HG02943 (cell line): Measurements from ENCODE around the gene TEX12.
"Not testable (repeated sequence)": the region's sequence is repeated elsewhere in the genome, so short reads cannot be mapped to it uniquely, and the experiment has no call there.

Experiments used
- ATAC-seq: cut with Tn5 transposase; IDR thresholded peaks from one replicate; pipeline ENCODE4 v1.9.1; 2021; ENCODE audit warnings: mild to moderate bottlenecking, low read depth, moderate library complexity; ENCODE audit not compliant: unreplicated experiment

Gene TEX12, protein sequence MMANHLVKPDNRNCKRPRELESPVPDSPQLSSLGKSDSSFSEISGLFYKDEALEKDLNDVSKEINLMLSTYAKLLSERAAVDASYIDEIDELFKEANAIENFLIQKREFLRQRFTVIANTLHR

DNA sequence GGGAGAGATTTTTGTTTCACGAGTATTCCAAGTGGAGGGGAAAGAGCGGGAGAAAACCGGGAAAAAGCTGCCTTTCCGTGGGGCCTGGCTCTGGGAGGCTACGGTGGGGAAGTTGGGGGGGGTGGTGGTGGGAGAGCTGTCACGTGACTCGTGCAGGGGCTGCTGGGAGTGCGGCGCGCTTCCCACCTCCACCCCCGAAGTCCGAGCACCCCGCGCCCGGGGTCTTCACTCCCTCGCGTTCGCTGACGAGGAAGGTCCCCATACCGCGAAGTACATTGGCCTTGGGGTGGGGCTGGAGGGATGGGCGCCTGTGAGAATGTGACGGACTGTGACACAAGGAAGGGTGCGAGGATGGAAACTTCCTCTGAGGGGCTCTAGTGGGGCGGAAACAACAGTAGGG lies at the start of gene TEX12:
Gene TEX12 (plus strand): TSS at position 228 of the 400 bp plus-strand sequence. CDS start 1,897 bp downstream, outside the sequence.
- no peak for ATAC-seq

DNA sequence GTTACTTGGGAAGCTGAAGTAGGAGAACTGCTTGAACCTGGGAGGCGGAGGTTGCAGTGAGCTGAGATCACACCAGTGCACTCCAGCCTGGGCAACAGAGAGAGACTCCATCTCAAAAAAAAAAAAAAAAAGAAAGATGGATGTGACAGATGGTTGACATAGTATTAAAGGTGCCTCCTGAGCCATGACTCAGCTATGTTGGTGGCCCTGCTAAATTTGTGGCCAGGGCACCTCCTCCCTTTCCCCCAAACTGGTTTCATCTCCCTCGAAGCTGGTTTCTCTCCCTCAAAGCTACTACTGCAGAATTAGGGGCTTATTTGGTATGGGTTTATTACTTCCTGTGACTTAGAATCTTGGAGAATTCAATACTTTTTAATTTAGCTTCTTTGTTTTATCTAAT lies 49.0 kb upstream of the TEX12 start:
- ATAC-seq = no peak

DNA sequence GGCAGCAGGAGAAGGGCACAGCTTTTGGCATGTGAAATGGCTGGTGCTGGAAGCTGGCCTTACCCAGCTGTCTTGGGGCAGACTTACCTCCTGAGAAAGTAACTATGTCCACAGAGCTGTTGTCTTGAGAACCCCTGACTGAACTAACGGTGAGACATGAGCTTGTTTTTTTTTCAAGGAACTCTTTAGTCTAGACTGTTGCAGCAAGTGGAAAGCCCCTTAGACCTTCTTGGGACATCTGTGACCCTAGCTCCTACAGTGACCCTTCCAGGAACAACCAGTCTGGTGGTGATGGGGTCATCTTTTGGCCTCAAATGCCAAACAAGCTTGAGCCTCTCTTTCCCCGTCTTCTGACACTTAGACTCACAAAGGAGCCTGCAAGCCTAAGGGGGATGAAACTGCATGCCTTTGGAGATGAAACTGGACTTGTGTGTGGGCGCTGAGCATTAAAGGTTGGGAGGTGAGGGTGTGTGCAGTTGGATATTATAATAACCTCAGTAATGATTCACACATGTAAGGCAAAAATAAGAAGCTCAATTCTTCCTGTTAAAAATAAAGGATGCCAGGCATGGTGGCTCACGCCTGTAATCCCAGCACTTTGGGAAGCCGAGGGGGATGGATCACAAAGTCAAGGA lies 45.1 kb upstream of the TEX12 start:
- no peak for ATAC-seq

DNA sequence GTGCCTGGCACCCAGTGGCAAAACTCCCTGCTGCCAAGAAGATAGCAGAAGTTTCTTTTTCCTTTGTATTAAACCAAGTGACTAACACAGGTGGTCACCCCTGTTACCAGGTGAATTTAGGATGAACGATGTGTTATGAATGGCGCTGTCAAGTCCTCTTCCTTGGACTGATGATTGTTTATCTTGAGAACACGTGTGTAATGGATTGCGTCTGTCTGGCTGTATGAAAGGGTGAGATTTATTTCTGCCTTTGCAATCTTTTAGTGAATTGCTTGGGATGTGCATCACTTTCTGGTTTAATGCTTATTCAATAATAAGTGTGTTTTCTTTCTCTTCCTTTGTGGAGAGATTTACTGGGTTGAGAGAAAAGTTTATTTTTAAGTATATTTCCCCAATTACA lies 44.0 kb upstream of the TEX12 start:
- ATAC-seq = no peak

DNA sequence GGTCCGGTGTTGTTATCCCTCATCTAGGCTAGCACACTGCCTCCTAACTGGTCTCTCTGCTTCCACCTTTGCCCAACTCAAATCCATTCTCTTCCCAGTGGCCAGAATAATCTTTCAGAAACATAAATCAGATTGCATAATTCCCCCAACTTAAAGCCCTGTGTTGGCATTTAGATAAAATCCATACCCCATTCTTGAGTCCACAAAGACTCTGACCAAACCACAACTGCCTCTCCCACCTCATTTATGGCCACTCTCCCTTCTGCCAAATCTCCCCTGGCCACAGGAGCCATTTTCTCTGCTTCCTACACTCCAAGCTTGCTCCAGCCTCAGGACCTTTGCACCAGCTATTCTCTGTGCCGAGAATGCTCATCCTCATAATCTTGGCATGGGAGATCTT lies 40.1 kb upstream of the TEX12 start:
- ATAC-seq = no peak

DNA sequence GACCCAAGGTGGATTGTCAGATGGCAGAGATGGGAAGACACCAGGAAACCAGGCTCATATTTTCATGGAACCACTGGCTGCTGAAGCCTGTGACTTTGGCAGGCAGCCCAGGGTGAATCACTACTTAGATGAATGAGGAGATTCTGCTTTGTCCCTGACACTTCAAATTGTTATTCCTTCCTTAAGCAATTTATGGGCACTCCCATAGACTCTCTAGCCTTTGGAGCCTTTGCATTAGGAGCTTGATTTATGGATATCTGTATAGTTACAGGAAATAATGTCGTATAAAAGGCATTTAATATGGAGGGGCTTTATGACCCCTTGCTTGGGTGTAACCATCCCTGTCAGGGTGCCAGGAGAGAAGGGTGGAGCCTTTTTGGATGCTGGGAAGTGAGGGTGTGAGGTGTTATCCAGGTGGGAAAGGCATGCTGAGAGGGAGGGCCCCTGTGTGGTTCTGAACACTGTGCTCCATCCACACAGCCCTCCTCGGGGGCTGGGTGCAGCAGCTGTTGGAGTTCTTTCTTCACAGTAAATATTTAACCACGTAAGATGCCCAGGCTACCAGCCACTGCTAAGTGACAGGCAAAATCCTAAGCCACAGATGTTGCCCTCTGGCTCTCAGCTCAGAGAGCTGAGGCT lies 38.6 kb upstream of the TEX12 start:
- ATAC-seq = no peak

DNA sequence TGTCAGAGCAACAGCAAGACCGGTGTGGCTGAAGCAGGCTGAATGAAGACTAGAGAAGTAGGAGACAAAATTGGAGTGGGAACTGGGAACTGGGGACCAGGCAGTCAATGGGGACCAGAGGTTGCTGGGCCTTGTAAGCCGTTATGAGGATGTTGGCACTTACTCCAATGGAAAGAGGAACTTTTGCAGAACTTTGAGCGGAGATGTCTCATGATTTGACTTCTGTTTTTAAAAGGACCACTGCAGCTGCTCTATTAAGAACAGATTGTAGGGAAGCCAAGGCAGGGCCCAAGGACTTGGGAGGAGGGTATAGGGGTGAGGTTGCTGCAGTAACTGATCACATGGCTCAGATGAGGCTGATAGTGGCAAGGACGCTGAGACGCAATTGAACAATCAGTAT lies 37.5 kb upstream of the TEX12 start:
- no peak for ATAC-seq

DNA sequence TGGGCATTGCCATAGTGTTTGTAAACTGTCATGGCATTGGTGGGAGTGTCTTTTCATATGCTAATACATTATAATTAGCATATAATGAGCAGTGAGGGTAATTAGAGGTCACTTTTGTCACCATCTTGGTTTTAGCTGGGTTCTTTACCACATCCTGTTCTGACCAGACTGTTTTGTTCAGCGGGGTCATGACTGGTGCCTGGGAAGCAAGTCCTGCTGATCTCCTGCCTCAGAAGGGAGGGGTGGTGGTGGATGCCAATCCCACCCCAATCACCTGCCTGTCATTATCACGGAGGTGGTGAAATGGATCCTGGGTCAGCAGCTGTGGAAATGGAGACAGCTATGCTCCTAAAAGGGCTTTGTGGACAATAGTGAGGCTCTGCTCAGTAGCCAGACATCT lies 34.4 kb upstream of the TEX12 start:
- no peak for ATAC-seq

DNA sequence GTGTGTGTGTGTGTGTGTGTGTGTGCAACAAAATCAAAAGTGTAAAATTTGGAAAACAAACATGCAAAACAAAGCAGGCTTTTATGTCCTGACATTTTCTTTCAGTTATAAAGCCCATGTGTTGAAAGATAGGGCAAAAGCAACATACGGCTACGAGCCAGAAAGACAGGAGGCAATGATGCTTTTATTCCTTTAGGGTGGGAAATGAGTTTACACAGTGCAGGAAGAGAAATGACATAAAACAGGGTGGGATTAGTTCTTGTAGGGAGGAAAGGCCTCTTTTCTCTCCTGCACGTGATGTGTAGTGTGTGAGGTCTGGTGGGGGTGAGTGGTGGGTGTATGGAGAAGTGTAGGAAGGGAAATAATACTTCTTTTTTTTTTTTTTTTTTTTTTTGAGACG lies 32.7 kb upstream of the TEX12 start:
- no peak for ATAC-seq

DNA sequence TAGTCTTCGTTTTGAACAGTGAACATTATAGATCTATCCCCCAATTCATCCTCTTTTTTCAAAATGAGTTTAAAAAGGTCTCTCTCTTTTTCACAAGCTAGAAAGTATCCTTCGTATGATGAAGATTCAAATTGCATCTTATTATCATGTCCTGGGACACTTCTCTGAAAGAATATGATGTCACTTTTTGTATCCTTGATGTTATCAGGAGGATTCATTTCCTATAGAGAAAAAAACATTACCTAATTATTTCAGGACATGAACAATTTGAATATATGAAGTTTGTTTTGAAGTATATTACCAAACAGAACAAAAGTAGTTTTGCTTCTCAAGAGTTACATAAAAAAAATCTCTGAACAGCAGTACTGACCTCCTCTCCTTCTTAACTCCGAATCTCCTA lies 23.6 kb upstream of the TEX12 start:
- ATAC-seq = no peak

DNA sequence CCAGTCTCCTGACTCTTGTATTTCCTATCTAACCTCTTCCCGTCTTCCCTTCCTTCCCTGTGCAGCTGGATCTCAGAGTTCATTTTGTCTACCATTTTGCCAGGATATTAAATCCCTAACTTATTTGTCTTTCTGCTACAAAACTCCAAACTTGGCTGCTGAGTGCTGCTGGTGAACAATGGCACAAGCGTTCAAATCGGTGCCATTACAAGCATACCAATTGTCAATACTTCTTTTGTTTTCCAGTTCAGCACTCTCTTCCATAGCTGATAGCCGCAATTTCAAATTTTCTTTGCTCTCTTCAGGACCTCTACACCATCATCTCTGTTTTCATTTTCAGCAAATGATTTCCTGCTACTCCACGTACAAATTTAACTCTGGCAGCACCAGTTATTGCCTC lies 16.7 kb upstream of the TEX12 start:
- no peak for ATAC-seq

DNA sequence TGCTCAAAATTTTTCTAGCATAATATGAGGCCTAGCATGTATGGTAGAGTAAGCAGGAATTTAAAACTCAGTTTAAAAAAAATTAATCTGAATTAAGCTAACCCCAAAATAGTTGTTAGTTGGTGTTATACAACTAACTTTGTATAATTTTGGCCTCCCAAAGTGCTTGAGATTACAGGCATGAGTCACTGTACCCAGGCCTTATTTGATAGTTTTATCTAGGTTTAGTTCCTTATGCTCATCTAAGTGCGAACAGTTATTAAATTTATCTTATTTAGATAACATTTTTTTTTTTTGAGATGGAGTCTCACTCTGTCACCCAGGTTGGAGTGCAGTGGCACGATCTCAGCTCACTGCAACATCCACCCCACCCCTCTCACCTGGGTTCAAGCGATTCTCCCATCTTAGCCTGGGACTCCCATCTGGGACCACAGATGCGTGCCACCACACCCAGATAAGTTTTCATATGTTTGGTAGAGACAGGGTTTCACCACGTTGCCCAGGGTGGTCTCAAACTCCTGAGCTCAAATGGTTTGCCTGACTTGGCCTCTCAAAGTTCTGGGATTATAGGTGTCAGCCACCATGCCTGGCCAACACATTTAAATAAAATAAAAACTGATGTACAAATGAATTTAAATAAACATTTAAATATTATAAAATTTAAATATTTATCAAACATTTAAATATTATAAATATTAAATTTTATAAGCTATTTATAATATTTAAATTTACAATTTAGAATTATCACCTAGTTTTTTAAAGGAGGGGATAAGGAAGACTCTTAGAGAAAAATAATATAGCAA lies 10.8 kb upstream of the TEX12 start:
- ATAC-seq = no peak

DNA sequence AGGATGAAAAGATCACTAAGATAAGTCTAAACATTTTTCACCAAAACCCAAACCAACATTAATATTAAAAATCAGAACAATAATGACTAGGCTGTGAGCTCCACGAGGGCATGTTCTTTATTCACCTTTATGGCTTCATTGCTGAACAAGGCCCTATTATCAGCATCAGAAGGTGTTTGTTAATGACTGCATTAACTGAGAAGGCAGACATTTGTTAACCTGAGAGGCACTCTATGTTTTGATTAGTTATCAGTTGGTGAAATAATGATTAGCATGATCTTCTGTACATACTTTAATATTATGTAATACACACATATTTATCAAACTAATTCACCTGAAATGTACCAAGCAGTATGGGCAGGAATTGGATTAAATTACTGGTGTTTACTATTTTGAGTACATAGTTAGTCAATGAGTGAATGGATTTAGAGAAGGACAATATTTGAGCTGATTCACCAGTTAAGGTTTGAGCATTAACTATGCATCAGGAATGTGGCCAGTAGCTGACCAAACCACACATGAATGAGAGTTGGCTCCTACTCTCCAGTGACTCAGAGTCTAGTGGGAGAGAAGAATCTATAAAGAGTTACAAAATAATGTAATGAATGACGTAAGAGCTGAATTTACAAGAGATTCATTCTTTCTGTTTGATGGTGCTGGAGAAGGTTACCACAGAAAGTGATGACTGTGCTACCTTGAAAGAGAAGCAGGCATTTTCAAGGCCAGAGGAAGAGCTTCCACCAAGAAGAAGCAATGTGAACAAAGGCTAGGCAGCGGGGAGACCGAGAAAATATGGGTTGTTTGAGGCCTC lies 10.0 kb upstream of the TEX12 start:
- ATAC-seq = no peak

DNA sequence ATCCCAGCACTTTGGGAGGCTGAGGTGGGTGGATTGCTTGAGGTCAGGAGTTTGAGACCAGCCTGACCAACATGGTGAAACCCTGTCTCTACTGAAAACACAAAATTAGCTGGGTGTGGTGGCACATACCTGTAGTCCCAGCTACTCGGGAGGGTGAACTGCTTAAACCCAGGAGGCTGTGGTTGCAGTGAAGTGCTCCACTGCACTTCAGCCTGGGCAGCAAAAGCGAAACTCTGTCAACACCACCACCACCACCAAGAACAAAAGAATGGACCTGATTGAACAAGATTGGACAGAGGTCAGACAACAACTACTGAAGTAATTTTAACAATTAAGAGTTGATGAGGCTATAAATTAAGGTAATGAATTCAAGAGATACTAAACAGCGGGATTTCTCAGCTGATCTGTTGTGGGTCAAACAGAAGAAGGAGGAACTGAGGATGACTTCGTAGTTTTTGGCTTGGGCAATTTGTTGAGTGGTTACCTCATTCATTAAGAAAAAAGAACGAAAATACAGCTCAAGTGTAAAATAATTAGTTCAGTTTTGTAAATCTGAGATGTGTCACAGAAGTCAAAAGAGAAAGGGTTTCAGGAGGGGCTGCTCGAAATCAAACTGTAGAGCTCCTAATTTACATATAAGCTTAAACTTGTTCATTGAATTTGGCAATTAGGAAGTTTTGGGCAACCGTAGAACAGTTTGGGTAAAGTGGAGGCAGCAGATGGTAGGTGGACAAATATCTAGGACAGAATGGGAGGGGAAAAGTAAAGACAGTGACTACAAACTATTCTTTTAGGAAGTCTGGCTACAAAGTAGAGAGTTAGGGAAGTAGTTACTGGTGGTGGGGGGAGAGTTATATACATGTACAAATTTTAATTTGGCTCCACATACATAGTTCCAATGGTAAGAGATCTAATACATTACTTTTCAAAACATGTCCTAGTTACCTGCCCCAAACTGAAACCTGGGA lies 7.8 kb upstream of the TEX12 start:
- ATAC-seq = no peak

DNA sequence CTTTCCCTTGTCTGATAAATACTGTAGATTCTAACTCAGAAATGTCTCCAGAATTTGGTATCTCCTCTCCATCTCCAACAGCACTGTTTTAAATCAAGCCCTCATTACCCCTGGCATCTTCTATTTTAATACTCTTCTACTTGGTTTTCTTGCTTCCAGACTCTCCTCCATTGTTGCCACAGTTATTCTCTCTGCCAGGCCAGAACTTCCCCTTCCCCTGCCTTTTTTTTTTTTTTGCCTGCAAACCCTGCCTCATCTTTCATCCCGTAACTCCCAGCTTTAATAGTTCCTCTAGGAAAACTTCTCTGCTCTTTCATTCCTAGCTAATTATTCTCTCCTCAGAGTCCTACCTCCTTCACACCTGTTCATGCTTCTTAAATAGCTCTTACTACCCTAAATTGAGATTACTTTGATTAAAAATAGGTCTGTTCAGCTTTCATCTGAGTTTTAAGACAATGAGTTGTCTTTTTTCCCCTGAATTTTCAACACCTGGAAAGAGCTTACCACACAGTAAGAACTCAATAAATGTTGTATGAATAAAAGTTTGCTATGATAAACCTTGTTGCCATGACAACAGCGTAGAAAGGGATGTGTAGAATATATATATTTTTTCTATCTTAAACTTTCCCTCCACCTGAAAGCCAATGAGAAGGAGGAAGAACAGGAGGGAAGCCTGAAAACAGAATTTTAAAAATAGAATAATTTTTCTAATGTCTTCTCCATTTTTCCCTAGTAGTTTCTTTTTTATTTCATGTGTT lies 6.9 kb upstream of the TEX12 start:
- no peak for ATAC-seq

DNA sequence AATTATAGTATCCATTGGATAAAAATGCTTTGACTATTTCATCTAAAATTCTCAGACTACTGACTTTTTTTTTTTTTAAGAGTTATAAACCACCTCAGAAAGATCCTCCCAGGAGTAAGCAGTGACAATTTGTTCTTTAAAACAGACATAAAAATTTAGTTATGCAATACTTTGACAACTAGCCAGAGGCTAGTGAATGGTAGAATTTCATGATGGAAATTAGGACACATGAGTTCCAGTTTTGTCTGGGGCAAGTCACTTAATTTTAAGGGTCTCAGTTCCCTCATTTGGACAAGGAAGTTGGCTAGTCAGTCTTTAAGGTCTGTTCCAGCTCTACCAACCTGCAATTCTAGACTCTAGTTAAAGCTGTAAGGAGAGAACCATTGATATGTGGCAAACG lies 6.2 kb upstream of the TEX12 start:
- ATAC-seq = no peak

DNA sequence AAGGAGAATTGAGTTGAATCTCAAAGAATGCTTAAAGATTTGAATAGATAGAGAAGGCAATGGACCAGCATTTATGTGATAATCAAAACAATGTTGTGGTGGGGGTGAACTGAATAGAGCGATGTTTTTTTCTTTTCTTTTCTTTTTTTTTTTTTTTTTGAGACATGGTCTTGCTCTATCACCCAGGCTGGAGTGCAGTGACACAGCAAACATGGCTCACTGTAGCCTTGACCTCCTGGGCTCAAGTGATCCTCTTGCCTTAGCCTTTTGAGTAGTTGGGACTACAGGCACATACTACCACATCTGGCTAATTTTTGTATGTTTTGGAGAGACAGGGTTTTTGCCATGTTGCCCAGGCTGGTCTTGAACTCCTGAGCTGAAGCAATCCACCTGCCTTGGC lies 5.0 kb upstream of the TEX12 start:
- ATAC-seq = not testable (repeated sequence)

DNA sequence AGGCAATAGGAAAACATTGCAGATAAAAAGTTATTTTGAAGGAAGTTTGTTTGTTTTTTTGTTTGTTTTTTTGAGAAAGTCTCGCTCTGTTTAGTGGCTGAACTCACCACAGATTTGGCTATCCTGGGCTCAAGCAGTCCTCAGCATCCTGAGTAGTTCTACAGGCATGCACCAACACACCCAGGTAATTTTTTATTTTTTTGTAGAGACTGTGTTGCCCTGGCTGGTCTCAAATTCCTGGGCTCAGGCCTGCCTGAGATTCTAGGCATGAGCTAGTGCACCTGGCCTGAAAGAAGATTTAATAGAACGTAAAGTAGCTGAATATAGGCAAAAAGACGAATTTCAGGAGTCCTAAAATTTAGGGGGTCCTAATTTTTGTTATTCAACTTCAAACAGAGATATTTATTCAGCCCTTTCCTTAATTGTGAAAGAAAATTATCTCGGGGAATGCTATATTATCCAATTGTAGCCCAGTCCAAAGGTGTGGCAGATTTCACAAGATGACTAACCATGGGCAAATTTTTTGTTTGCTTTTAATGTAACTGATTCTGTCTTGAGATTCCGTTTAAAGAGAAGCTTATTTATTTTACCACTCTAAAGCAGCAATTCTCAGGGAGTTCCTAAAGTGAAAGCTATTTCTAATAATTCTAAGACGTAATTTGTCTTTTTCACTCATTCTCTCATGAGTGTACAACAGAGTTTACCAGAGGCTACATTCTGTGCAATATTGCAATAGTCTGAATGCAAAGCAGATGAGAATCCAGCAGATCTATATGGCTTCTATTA lies 4.2 kb upstream of the TEX12 start:
- no peak for ATAC-seq
